Measurements from ENCODE around the gene TMC8. TPM values are rescaled to one million over a fixed set of nuclear protein-coding genes. Genes with fewer than 3 reads are reported as not detected.

Gene TMC8
- total and polyA plus RNA-seq, 2 experiments from 2014 or later: 1.2 to 1.3 TPM

DNA sequence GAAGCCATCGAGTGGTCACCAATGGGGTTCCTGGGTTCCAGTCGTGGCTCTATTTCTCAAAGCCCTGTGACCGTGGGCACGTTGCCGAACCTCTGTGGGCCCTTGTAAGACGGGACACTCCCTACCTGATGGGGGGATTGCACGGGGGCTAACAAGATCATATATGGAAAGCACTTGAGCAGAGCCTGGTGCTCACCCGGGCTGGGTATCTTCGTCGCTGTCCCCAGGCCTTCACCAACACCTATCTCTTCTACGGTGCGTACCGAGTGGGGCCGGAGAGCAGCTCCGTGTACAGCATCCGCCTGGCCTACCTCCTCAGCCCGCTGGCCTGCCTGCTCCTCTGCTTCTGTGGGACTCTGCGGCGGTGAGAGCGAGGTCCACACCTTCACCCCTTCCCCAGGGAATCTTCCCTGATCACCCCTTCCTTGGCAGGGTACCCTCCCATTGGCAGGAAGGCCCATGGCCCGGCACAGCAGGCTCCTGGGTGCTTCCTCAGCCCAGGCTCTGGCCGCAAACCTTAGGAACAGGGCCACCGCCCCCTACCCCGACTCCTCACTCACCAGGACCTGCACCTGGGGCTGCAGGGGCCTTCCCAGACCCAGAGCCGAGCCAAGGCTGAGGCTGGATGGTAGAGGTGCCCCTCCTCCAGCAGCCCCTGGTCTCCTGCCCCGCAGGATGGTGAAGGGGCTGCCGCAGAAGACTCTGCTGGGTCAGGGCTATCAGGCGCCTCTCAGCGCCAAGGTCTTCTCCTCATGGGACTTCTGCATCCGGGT is 2.8 kb downstream of the TMC8 start (continued):
- TF ChIP-seq, protein P1, sequence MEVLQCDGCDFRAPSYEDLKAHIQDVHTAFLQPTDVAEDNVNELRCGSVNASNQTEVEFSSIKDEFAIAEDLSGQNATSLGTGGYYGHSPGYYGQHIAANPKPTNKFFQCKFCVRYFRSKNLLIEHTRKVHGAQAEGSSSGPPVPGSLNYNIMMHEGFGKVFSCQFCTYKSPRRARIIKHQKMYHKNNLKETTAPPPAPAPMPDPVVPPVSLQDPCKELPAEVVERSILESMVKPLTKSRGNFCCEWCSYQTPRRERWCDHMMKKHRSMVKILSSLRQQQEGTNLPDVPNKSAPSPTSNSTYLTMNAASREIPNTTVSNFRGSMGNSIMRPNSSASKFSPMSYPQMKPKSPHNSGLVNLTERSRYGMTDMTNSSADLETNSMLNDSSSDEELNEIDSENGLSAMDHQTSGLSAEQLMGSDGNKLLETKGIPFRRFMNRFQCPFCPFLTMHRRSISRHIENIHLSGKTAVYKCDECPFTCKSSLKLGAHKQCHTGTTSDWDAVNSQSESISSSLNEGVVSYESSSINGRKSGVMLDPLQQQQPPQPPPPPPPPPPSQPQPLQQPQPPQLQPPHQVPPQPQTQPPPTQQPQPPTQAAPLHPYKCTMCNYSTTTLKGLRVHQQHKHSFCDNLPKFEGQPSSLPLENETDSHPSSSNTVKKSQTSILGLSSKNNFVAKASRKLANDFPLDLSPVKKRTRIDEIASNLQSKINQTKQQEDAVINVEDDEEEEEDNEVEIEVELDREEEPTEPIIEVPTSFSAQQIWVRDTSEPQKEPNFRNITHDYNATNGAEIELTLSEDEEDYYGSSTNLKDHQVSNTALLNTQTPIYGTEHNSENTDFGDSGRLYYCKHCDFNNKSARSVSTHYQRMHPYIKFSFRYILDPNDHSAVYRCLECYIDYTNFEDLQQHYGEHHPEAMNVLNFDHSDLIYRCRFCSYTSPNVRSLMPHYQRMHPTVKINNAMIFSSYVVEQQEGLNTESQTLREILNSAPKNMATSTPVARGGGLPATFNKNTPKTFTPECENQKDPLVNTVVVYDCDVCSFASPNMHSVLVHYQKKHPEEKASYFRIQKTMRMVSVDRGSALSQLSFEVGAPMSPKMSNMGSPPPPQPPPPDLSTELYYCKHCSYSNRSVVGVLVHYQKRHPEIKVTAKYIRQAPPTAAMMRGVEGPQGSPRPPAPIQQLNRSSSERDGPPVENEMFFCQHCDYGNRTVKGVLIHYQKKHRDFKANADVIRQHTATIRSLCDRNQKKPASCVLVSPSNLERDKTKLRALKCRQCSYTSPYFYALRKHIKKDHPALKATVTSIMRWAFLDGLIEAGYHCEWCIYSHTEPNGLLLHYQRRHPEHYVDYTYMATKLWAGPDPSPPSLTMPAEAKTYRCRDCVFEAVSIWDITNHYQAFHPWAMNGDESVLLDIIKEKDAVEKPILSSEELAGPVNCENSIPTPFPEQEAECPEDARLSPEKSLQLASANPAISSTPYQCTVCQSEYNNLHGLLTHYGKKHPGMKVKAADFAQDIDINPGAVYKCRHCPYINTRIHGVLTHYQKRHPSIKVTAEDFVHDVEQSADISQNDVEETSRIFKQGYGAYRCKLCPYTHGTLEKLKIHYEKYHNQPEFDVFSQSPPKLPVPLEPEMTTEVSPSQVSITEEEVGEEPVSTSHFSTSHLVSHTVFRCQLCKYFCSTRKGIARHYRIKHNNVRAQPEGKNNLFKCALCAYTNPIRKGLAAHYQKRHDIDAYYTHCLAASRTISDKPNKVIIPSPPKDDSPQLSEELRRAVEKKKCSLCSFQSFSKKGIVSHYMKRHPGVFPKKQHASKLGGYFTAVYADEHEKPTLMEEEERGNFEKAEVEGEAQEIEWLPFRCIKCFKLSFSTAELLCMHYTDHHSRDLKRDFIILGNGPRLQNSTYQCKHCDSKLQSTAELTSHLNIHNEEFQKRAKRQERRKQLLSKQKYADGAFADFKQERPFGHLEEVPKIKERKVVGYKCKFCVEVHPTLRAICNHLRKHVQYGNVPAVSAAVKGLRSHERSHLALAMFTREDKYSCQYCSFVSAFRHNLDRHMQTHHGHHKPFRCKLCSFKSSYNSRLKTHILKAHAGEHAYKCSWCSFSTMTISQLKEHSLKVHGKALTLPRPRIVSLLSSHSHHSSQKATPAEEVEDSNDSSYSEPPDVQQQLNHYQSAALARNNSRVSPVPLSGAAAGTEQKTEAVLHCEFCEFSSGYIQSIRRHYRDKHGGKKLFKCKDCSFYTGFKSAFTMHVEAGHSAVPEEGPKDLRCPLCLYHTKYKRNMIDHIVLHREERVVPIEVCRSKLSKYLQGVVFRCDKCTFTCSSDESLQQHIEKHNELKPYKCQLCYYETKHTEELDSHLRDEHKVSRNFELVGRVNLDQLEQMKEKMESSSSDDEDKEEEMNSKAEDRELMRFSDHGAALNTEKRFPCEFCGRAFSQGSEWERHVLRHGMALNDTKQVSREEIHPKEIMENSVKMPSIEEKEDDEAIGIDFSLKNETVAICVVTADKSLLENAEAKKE (CRISPR knock-in tag; IDR thresholded peaks at IDR 0.05): no peak
- TF ChIP-seq ZNF331 (CRISPR knock-in tag; IDR thresholded peaks at IDR 0.05; ENCODE audit: low read depth) (no peak), EZH2 (IDR thresholded peaks at IDR 0.05; ENCODE audit: low read depth, unreplicated experiment) (no peak)

DNA sequence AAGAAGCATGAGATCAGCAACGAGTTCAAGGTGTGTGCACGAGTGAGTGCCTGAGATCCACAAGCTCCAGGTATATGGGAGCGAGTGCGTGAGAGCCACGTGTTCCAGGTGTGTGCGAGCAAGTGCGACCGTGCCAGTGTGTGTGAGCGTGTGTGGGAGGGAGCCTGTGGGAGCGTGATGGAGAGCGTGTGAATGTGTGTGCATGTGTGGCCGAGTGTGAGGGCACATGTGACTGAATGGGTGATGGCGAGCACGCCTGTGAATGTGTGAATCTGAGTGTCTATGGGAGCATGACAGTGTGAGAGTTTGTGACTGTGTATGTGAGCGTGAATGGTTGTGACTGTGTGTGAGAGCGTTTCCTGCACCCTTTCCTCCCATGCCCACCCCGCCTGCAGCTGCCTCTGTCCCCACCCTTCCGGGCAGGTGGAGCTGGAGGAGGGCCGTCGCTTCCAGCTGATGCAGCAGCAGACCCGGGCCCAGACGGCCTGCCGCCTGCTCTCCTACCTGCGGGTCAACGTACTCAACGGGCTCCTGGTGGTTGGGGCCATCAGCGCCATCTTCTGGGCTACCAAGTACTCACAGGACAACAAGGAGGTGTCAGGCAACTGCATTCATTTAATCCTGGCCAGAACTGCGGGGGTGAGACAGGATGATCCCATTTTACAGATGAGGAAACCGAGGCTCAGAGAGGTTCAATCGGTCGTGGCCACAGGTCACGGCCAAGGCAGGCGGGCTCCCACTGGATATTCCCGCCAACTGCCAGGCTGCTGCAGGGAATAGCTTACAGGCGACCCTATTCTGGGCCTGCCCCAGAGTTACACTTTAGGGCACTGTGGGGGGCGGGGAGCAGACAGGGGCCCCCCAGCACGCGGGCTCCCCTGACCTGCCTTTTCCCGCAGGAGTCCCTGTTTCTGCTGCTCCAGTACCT is 3.7 kb downstream of the TMC8 start:
- Mint-ChIP-seq H3K27ac (no peak overlapping the region), H3K9me3 (no peaks in the 10 kb centered on the region), H3K4me3 (no peak overlapping the region; the same call in 2 of the 3 replicates), H3K27me3 (ENCODE audit: insufficient read depth, low read depth, poor library complexity) (peaks cover 35% of the 10 kb centered on the region), H3K4me1 (peaks cover 13% of the 10 kb centered on the region), H3K36me3 (ENCODE audit: low read depth) (no peaks in the 10 kb centered on the region)
- no peak overlapping the region for H2AFZ ChIP-seq
- H3K27me3 ChIP-seq (ENCODE audit: insufficient read depth): peaks cover 22% of the 10 kb centered on the region
- no peak overlapping the region for H3K4me3 ChIP-seq
- DNase-seq (ENCODE audit: low spot score): peak; percentile 93
- H3K4me1 ChIP-seq (ENCODE audit: insufficient read depth): peaks cover 21% of the 10 kb centered on the region
- no peaks in the 10 kb centered on the region for H3K79me2 ChIP-seq (replicated peaks; ENCODE audit: insufficient read depth)
- H3K27ac ChIP-seq (ENCODE audit: low read depth): no peak overlapping the region
- peak; percentile 51 for ATAC-seq
- no peaks in the 10 kb centered on the region for H3K9me2 ChIP-seq (ENCODE audit: insufficient read depth)
- H3F3A ChIP-seq (replicated peaks; ENCODE audit: low read depth): peaks cover 14% of the 10 kb centered on the region; the same call in 1 of the 2 replicates
- no peaks in the 10 kb centered on the region for H4K20me1 ChIP-seq (replicated peaks; ENCODE audit: insufficient read depth)
- no peak overlapping the region for H3K4me2 ChIP-seq
- H3K36me3 ChIP-seq (ENCODE audit: insufficient read depth): no peaks in the 10 kb centered on the region
- TF ChIP-seq STAT1 (IDR thresholded peaks at IDR 0.05; ENCODE audit: unreplicated experiment): no peak
- TF ChIP-seq ZNF114 (CRISPR knock-in tag; IDR thresholded peaks at IDR 0.05): 0 out of 2 replicates have a peak, but pooled peaks have one; percentile 39
- no peak for TF ChIP-seq NANOG (IDR thresholded peaks at IDR 0.05; ENCODE audit: borderline replicate concordance)
- TF ChIP-seq, protein P2, sequence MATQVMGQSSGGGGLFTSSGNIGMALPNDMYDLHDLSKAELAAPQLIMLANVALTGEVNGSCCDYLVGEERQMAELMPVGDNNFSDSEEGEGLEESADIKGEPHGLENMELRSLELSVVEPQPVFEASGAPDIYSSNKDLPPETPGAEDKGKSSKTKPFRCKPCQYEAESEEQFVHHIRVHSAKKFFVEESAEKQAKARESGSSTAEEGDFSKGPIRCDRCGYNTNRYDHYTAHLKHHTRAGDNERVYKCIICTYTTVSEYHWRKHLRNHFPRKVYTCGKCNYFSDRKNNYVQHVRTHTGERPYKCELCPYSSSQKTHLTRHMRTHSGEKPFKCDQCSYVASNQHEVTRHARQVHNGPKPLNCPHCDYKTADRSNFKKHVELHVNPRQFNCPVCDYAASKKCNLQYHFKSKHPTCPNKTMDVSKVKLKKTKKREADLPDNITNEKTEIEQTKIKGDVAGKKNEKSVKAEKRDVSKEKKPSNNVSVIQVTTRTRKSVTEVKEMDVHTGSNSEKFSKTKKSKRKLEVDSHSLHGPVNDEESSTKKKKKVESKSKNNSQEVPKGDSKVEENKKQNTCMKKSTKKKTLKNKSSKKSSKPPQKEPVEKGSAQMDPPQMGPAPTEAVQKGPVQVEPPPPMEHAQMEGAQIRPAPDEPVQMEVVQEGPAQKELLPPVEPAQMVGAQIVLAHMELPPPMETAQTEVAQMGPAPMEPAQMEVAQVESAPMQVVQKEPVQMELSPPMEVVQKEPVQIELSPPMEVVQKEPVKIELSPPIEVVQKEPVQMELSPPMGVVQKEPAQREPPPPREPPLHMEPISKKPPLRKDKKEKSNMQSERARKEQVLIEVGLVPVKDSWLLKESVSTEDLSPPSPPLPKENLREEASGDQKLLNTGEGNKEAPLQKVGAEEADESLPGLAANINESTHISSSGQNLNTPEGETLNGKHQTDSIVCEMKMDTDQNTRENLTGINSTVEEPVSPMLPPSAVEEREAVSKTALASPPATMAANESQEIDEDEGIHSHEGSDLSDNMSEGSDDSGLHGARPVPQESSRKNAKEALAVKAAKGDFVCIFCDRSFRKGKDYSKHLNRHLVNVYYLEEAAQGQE (IDR thresholded peaks at IDR 0.05; ENCODE audit: unreplicated experiment): no peak
- no peak for TF ChIP-seq EZH2 (IDR thresholded peaks at IDR 0.05; ENCODE audit: low read depth, unreplicated experiment)
- TF ChIP-seq, protein P3, sequence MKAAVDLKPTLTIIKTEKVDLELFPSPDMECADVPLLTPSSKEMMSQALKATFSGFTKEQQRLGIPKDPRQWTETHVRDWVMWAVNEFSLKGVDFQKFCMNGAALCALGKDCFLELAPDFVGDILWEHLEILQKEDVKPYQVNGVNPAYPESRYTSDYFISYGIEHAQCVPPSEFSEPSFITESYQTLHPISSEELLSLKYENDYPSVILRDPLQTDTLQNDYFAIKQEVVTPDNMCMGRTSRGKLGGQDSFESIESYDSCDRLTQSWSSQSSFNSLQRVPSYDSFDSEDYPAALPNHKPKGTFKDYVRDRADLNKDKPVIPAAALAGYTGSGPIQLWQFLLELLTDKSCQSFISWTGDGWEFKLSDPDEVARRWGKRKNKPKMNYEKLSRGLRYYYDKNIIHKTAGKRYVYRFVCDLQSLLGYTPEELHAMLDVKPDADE (IDR thresholded peaks at IDR 0.05): no peak

Measured in GM23338 (cell line).